GM23248 (cell line): ENCODE data around the gene LRPAP1.

Experiments used
- EZH2 ChIP-seq: fragments of 200-600 bp; sonication (generic); IDR thresholded peaks from 2 replicates; pipeline ENCODE4 v1.6.1; 2018; ENCODE audit warnings: antibody characterized with exemption, mild to moderate bottlenecking; ENCODE audit not compliant: insufficient read depth, poor library complexity, severe bottlenecking
- EZH2phosphoT487 ChIP-seq: fragments of 200-600 bp; sonication (generic); IDR thresholded peaks from 2 replicates; pipeline ENCODE4 v1.6.1; 2018; ENCODE audit warnings: antibody characterized with exemption, moderate library complexity, mild to moderate bottlenecking, low read depth; ENCODE audit not compliant: insufficient read depth

DNA sequence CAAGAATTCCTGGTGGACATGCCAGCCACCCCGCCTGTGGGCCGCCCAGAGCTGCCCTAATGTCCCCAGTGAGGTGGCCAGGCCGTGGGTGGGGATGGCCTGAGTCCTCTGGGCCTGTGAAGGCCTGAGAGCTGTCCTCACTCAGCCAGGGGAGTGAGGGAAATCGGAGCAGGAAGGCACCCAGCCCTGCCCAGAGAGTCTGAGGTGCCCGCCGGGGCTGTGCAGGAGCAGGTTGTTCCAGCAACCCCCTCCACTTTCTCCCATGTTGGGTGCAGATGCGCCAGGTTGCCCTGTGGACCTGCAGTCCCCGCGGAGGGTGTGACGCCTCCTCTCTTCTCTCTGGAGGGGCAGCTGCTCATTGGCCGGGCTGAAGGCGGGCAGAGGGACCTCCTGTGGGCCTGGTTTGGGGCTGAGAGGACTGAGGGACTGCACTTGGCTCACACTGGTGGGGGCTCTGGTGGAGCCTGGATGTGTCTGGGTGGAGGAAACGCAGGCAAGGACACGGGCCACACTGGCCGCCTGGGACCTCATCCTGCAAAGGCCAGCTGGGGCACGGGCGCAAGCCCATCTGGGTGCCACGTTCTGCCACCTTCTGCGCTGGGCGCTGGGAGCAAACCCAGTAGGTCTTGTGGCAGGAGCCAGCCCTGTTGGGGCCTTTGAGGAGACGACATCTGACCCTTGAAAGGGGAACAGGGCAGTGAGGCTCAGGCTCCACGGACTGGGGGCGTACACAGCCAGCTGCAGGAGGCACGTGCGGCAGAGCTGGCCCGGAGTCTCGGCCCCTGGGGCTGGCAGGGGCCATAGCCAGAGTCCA, 55.1 kb downstream of the LRPAP1 start:
- TF ChIP-seq EZH2phosphoT487 (no peak), EZH2 (no peak)
